ENCODE results near the gene KCNK5.

Gene KCNK5

GRCh38 chr6:39214846-39215639 lies 14.2 kb downstream of the KCNK5 start:
- no peak for DNase-seq

- no peak for DNase-seq
Measured at GRCh38 chr6:39214120-39214813, 15.0 kb downstream of the KCNK5 start.

- no peak for DNase-seq
Measured at GRCh38 chr6:39213195-39213920, 15.9 kb downstream of the KCNK5 start.

GRCh38 chr6:39211183-39211582 lies 18.1 kb downstream of the KCNK5 start:
- DNase-seq, result no peak

GRCh38 chr6:39210450-39210849 lies 18.8 kb downstream of the KCNK5 start:
- no peak for DNase-seq

GRCh38 chr6:39209911-39210310 lies 19.4 kb downstream of the KCNK5 start:
- DNase-seq, result no peak

GRCh38 chr6:39209360-39209811 lies 19.9 kb downstream of the KCNK5 start:
- no peak for DNase-seq

GRCh38 chr6:39208223-39208739 lies 21.0 kb downstream of the KCNK5 start:
- no peak for DNase-seq

- no peak for DNase-seq
Measured at GRCh38 chr6:39207416-39208222, 21.7 kb downstream of the KCNK5 start.

GRCh38 chr6:39206250-39206721 lies 23.0 kb downstream of the KCNK5 start:
- no peak for DNase-seq

GRCh38 chr6:39204646-39205244 lies 24.5 kb downstream of the KCNK5 start:
- no peak for DNase-seq

- DNase-seq, result no peak
Measured at GRCh38 chr6:39204160-39204495, 25.1 kb downstream of the KCNK5 start.

GRCh38 chr6:39203436-39204159 lies 25.7 kb downstream of the KCNK5 start:
- no peak for DNase-seq

- no peak for DNase-seq
Measured at GRCh38 chr6:39202166-39202565, 27.1 kb downstream of the KCNK5 start.

GRCh38 chr6:39200498-39201020 lies 28.7 kb downstream of the KCNK5 start:
- DNase-seq, result no peak

- DNase-seq, result no peak
Measured at GRCh38 chr6:39199976-39200375, 29.3 kb downstream of the KCNK5 start.

GRCh38 chr6:39199231-39199940 lies 29.9 kb downstream of the KCNK5 start:
- no peak for DNase-seq

- no peak for DNase-seq
Measured at GRCh38 chr6:39198528-39198927, 30.7 kb downstream of the KCNK5 start.

- DNase-seq, result no peak
Measured at GRCh38 chr6:39197922-39198500, 31.3 kb downstream of the KCNK5 start.

GRCh38 chr6:39197521-39197920 lies 31.8 kb downstream of the KCNK5 start:
- no peak for DNase-seq
